ENCODE data around the gene RFX1.

Gene RFX1

DNA sequence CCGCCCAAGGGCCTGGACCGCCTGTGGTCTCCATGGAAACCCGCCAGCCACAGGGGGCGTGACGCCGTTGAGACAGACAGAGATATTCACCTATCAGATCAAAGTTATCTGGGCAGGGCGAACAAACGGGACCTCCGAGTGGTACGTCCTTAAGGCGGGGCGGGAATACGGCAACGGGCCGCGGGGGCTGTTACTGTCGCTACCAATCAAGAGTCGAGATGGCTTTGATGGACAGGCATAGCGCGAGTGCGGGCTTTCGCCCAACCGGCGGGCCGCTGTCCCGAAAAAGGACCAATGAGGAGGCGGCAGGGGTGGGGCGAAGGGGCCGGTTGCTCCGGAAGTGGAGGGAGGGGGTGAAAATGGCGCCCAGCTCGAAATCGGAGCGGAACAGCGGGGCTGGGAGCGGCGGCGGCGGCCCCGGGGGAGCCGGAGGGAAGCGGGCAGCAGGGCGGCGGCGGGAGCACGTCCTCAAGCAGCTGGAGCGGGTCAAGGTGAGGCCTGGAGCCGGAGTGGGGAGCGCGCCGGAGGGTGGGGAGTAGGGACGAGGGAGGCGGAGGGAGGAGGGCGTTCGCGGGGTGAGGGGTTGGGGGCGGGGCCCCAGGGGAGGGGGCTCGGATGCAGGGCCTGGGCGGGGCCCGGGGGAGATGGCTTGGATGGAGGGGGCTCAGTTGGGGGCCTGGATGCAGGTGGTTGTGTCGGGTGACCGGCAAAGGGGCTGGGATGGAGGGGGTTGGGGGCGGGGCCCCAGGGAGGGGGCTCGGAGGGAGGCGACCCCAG, 53.8 kb downstream of the RFX1 start, which contains the start of gene DCAF15:
Gene DCAF15, plus strand, starts transcription at position 356 of the 777 bp plus-strand sequence. Its CDS starts 4 bp downstream, at position 360.
- TF ChIP-seq, protein P1, sequence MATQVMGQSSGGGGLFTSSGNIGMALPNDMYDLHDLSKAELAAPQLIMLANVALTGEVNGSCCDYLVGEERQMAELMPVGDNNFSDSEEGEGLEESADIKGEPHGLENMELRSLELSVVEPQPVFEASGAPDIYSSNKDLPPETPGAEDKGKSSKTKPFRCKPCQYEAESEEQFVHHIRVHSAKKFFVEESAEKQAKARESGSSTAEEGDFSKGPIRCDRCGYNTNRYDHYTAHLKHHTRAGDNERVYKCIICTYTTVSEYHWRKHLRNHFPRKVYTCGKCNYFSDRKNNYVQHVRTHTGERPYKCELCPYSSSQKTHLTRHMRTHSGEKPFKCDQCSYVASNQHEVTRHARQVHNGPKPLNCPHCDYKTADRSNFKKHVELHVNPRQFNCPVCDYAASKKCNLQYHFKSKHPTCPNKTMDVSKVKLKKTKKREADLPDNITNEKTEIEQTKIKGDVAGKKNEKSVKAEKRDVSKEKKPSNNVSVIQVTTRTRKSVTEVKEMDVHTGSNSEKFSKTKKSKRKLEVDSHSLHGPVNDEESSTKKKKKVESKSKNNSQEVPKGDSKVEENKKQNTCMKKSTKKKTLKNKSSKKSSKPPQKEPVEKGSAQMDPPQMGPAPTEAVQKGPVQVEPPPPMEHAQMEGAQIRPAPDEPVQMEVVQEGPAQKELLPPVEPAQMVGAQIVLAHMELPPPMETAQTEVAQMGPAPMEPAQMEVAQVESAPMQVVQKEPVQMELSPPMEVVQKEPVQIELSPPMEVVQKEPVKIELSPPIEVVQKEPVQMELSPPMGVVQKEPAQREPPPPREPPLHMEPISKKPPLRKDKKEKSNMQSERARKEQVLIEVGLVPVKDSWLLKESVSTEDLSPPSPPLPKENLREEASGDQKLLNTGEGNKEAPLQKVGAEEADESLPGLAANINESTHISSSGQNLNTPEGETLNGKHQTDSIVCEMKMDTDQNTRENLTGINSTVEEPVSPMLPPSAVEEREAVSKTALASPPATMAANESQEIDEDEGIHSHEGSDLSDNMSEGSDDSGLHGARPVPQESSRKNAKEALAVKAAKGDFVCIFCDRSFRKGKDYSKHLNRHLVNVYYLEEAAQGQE (IDR thresholded peaks at IDR 0.05; ENCODE audit: insufficient read depth in 1 of 2, low read depth in 2 of 2, low read length in 2 of 2), result no peak; a peak in 1 of 4 replicates
- TF ChIP-seq FOXP2 (optimal IDR thresholded peaks at IDR 0.05; ENCODE audit: borderline replicate concordance, extremely low read depth, extremely low read length, insufficient read depth), result no peak
- TF ChIP-seq TAF1 (IDR thresholded peaks at IDR 0.05; ENCODE audit: borderline replicate concordance, insufficient read depth, low read length), result peak; percentile 90
- no peak; the same call in 1 of the 2 replicates for TF ChIP-seq SIN3A (IDR thresholded peaks at IDR 0.05; ENCODE audit: borderline replicate concordance, insufficient read depth, low read length)
- TF ChIP-seq POLR2AphosphoS5 (IDR thresholded peaks at IDR 0.05; ENCODE audit: low read depth, low read length), result peak; percentile 63

DNA sequence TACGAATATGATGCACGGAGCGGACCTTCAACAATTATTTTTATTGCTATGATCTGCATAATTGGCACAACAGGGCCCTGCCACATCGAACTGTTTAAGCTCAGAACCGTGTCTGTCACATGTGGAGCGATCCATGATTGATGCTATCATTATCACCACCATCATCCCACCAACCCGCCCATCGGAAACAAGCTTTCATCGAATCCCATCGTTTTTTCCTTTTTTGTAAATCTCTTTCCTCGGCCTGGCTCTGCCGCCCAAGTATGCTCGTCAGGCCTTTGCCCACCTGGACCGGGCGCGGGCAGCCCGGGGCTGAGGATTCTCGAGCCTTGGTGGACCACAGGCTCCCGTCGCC, 54.3 kb downstream of the RFX1 start:
- TF ChIP-seq FOXP2 (optimal IDR thresholded peaks at IDR 0.05; ENCODE audit: borderline replicate concordance, extremely low read depth, extremely low read length, insufficient read depth) (no peak), SIN3A (IDR thresholded peaks at IDR 0.05; ENCODE audit: borderline replicate concordance, insufficient read depth, low read length) (no peak), TAF1 (IDR thresholded peaks at IDR 0.05; ENCODE audit: borderline replicate concordance, insufficient read depth, low read length) (no peak), POLR2AphosphoS5 (IDR thresholded peaks at IDR 0.05; ENCODE audit: low read depth, low read length) (no peak)
- TF ChIP-seq, protein P1 (IDR thresholded peaks at IDR 0.05; ENCODE audit: insufficient read depth in 1 of 2, low read depth in 2 of 2, low read length in 2 of 2), result no peak

DNA sequence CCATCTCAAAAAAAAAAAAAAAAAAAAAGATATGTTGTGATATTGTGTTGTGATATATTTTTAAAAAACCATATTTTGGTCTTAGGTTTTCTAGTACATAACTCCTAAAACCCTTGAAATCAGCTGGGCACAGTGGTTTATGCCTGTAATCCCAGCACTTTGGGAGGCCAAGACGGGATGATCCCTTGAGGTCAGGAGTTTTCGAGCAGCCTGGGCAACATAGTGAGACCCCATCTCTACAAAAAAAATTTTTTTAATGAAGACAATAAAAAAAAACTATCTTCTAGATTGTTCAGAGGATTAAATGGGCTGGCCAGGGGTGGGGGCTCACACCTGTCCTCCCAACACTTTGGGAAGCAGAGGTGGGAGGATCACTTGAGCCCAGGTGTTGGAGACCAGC, 55.1 kb downstream of the RFX1 start:
- no peak for TF ChIP-seq POLR2AphosphoS5 (IDR thresholded peaks at IDR 0.05; ENCODE audit: low read depth, low read length)
- TF ChIP-seq TAF1 (IDR thresholded peaks at IDR 0.05; ENCODE audit: borderline replicate concordance, insufficient read depth, low read length), result no peak
- TF ChIP-seq FOXP2 (optimal IDR thresholded peaks at IDR 0.05; ENCODE audit: borderline replicate concordance, extremely low read depth, extremely low read length, insufficient read depth), result no peak
- TF ChIP-seq, protein P1 (IDR thresholded peaks at IDR 0.05; ENCODE audit: insufficient read depth in 1 of 2, low read depth in 2 of 2, low read length in 2 of 2), result no peak
- no peak for TF ChIP-seq SIN3A (IDR thresholded peaks at IDR 0.05; ENCODE audit: borderline replicate concordance, insufficient read depth, low read length)

DNA sequence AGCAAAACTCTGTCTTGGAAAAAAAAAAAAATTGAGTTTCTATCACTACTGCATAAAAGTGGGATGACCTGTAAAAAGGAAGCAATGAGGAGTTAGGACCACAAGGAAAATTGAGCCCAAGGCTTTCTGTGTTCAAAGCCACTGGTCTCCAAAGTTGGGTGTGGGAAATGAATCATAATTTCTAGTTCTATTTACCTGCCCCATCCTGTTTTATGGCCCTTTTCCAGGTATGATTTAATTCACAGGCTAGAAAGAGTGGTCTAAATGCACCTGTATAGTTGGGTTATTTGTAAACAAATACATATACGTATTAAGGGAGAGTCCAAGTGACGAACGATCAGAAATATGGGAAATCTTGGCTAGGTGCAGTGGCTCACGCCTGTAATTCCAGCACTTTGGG, 59.7 kb downstream of the RFX1 start:
- TF ChIP-seq POLR2AphosphoS5 (IDR thresholded peaks at IDR 0.05; ENCODE audit: low read depth, low read length), result no peak
- TF ChIP-seq, protein P1 (IDR thresholded peaks at IDR 0.05; ENCODE audit: insufficient read depth in 1 of 2, low read depth in 2 of 2, low read length in 2 of 2), result no peak
- no peak for TF ChIP-seq TAF1 (IDR thresholded peaks at IDR 0.05; ENCODE audit: borderline replicate concordance, insufficient read depth, low read length)
- TF ChIP-seq SIN3A (IDR thresholded peaks at IDR 0.05; ENCODE audit: borderline replicate concordance, insufficient read depth, low read length), result no peak
- no peak for TF ChIP-seq FOXP2 (optimal IDR thresholded peaks at IDR 0.05; ENCODE audit: borderline replicate concordance, extremely low read depth, extremely low read length, insufficient read depth)

All from PFSK-1 (cell line).